Measurements from ENCODE around the gene ADARB2. TPM values are rescaled to one million over a fixed set of nuclear protein-coding genes. Genes with fewer than 3 reads are reported as not detected.

The ADARB2 gene
- total RNA-seq, 6 experiments from 2014 or later = not detected

GRCh38 chr10:1315178-1315577 is 422.1 kb downstream of the ADARB2 start:
- H3K4me3 Mint-ChIP-seq = no peak overlapping the region
- no peaks in the 10 kb centered on the region for H3K4me1 Mint-ChIP-seq (ENCODE audit: low read depth)
- H3K27me3 Mint-ChIP-seq (ENCODE audit: insufficient read depth) = no peaks in the 10 kb centered on the region; the same call in none of the 2 replicates
- H3K36me3 Mint-ChIP-seq (ENCODE audit: low read depth) = no peaks in the 10 kb centered on the region
- TF ChIP-seq CTCF (IDR thresholded peaks at IDR 0.05) = no peak
- DNase-seq = no peak
- no peak overlapping the region for H3K27ac Mint-ChIP-seq
- peaks cover 35% of the 10 kb centered on the region for H3K9me3 Mint-ChIP-seq

- H3K27me3 Mint-ChIP-seq (ENCODE audit: insufficient read depth) = no peaks in the 10 kb centered on the region; the same call in none of the 2 replicates
- H3K4me1 Mint-ChIP-seq (ENCODE audit: low read depth) = no peaks in the 10 kb centered on the region
- H3K36me3 Mint-ChIP-seq (ENCODE audit: low read depth) = no peaks in the 10 kb centered on the region
- H3K9me3 Mint-ChIP-seq = peaks cover 38% of the 10 kb centered on the region
- TF ChIP-seq CTCF (IDR thresholded peaks at IDR 0.05) = no peak
- no peak for DNase-seq
- no peak overlapping the region for H3K4me3 Mint-ChIP-seq
- H3K27ac Mint-ChIP-seq = no peak overlapping the region
Observed at GRCh38 chr10:1311726-1312125, 425.6 kb downstream of the ADARB2 start.

DNA sequence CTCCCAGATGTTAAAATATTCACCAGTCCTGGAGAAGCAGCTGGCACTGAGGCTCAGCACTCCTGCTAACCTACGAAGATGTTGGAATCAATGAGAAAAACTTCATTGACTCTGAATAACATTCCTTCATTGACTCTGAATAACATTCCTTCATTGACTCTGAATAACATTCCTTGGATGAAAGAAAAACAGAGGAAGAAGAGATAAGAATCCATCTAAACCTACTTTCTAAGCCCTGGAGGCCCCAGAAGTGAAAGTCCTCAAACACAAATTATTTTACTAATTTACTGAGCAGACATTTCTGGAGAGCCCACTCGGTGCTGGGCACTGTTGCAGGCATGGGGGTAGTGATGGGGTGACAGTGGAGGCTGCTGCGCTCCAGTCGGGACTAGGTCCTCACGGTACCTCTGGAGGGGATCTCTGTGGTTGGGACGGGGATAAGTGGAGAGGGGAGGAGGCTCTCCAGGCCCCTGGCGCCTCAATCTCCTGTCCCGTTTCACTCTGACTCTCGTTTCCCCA is 427.0 kb downstream of the ADARB2 start:
- Mint-ChIP-seq H3K9me3 (peaks cover 26% of the 10 kb centered on the region), H3K27ac (no peak overlapping the region), H3K4me1 (ENCODE audit: low read depth) (no peaks in the 10 kb centered on the region), H3K4me3 (no peak overlapping the region), H3K27me3 (ENCODE audit: insufficient read depth) (no peaks in the 10 kb centered on the region; the same call in none of the 2 replicates), H3K36me3 (ENCODE audit: low read depth) (no peaks in the 10 kb centered on the region)
- no peak for TF ChIP-seq CTCF (IDR thresholded peaks at IDR 0.05)
- no peak for DNase-seq

DNA sequence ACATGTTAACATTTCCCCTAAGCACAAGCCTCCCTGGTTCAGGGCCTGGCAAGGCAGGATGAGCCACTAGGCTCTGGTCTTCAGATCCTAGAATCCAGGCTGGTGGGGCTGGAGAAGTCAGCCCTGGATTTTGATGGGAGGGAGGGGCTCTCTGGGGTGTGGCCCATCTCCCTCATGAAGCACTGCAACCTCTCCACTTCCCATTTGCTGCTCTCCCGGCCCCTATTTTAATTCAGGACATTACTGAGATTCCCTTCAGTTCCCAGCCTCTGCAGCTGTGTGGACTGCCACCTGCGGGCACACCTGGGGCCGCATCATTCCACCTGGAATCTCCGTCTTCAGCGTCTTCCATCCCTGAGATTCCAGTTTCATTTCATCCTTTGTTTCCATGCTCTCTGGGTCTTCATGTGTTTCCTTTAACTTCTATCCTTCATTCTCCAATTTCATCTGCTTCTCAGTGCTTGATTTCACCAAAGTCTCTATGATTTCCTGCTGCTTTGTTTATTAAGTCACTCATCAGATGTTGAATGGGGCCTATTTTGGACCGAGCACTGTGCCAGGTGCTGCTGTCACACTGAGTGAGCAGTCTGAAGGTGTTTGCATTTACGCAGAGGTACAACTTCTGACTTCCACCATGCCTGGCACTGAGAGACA is 427.6 kb downstream of the ADARB2 start:
- Mint-ChIP-seq H3K27me3 (ENCODE audit: insufficient read depth) (no peaks in the 10 kb centered on the region; the same call in none of the 2 replicates), H3K27ac (no peak overlapping the region), H3K36me3 (ENCODE audit: low read depth) (no peaks in the 10 kb centered on the region), H3K9me3 (peaks cover 23% of the 10 kb centered on the region), H3K4me3 (no peak overlapping the region), H3K4me1 (ENCODE audit: low read depth) (no peaks in the 10 kb centered on the region)
- TF ChIP-seq CTCF (IDR thresholded peaks at IDR 0.05) = no peak
- no peak for DNase-seq

- Mint-ChIP-seq H3K27ac (no peak overlapping the region), H3K4me3 (no peak overlapping the region), H3K4me1 (ENCODE audit: low read depth) (no peaks in the 10 kb centered on the region), H3K36me3 (ENCODE audit: low read depth) (no peaks in the 10 kb centered on the region), H3K9me3 (peaks cover 17% of the 10 kb centered on the region), H3K27me3 (ENCODE audit: insufficient read depth) (no peaks in the 10 kb centered on the region; the same call in 1 of the 2 replicates)
- TF ChIP-seq CTCF (IDR thresholded peaks at IDR 0.05) = no peak
- DNase-seq = no peak
Observed at GRCh38 chr10:1308962-1309616, 428.2 kb downstream of the ADARB2 start.

All from HFFc6 (cell line).